Caki2 (cell line): ENCODE results near the gene MINDY1. TPM values are rescaled to one million over a fixed set of nuclear protein-coding genes. Genes with fewer than 3 reads are reported as not detected.

ENCODE experiments used
- DNase-seq: peaks from one replicate; pipeline ENCODE4 v3.0.0-alpha.2; 2015; ENCODE audit warnings: low read depth
- in situ Hi-C: cut with HindIII; loops from 2 replicates; pipeline ENCODE4 v1.10.0; 2016; ENCODE audit warnings: low sequenced_read_pairs, low pct_unique_long_range_greater_than_20kb, mixed read lengths
- total RNA-seq: library from RNA; depleted of rRNA; stranded (reverse); fragments of >200 nt; shearing (Covaris generic); gene quantifications from 2 replicates; pipeline ENCODE4 v1.2.3, GENCODE V29; 2014; ENCODE audit warnings: low replicate concordance

The MINDY1 gene
- total RNA-seq, 1 experiment from 2014 or later, result 11.9 TPM

DNA sequence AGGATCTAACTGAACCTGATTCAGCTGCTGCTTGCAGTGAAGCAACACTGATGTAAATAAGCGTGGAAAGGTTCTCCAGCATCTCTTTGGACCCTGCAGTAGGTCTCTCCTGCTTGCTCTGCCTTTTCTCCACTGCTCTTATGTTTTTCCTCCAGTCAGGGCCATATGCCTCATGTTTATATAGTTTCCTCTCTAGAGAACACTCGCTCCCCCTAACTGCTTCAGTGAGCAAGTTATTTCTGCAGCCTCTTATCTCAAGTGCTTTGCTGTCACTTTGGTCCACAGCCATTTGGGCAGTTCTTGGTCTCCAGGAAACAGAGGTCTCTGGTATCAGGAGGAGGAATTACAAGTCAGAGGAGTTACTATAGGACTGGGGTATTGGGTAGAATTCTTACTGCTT is 6.8 kb upstream of the MINDY1 start:
- in situ Hi-C loops, result no loop called here
- DNase-seq, result peak; percentile 79

DNA sequence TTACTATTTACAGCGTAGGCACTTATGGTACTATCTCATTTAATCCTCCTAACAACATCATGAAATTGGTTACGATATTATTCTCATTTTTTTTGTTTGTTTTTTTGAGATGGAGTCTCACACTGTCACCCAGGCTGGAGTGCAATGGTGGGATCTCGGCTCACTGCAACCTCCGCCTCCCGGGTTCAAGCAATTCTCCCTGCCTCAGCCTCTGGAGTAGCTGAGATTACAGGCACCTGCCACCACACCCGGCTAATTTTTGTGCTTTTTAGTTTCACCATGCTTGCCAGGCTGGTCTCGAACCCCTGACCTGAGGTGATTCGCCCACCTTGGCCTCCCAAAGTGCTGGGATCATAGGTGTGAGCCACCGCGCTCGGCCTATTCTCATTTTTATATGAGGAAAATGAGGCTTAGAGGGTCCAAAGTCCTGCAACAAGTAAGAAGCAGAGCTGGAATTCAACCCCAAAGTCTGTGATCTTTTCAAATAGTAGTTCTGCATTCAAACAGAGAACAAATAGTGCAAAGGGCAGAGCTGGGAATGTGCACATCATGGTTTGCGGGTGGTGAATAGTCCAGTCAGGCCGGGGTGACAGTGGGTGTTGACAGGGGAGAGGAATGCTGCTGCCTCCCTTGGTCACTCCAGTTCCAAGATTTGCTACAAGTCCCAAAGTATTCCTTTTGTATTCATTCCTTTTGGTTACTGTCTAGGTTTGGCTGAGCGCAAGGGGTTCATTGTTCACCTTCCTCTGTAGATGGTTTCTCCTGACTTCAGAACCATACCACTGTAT is 6.2 kb upstream of the MINDY1 start:
- in situ Hi-C loops, result no loop called here

DNA sequence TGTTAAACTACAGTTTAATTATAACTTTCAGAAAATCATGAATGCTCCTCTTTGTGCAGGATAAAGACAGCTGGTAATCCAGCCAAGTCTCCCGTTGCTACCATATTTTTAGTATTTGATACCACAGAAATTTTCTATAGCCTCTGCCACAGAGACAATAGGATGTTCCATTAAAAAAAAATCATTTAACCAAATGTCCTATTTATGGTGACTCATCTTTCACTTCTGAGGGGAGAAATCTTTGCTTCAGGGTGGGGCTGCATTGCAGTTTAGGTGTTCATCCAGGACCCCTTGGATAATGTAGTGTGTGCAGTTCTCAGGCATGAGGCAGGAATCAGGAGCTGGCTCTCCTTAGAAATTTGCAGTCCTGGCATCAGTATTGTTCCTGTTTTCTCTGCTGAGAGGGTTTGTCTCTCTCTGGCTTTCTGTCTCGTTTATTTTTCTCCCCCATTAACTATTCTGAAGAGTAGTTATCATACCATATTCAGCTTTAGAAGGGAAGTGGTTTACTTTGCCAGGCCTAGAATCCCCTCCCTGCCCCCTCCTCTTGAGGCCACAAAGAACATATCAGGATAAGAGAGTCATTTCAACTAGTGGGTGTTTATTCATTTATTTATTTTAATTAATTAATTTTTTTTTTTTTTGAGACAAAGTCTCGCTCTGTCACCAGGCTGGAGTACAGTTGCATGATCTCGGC is 4.6 kb upstream of the MINDY1 start:
- in situ Hi-C loops, result no loop called here
- DNase-seq, result no peak

More for the DNA sequence above, 6.2 kb upstream of the MINDY1 start:
- DNase-seq, result peak; percentile 41

DNA sequence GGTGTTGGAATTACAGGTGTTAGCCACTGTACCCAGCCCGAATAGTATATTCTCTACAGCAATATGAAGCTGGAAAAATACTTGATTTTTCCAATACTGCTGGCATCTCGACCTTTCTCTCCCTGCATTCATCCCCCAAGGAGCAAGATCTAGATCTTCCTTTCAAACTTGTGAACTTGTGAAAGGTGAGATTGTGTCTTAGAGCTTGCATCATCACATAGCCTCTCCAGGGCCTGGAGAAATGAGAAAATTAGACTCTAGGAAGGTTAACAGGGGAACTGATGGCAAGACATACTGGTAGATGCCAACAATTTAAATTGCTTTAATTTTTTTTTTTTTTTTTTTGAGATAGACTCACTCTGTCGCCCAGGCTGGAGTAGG is 3.6 kb upstream of the MINDY1 start:
- in situ Hi-C loops, result no loop called here
- DNase-seq, result no peak

DNA sequence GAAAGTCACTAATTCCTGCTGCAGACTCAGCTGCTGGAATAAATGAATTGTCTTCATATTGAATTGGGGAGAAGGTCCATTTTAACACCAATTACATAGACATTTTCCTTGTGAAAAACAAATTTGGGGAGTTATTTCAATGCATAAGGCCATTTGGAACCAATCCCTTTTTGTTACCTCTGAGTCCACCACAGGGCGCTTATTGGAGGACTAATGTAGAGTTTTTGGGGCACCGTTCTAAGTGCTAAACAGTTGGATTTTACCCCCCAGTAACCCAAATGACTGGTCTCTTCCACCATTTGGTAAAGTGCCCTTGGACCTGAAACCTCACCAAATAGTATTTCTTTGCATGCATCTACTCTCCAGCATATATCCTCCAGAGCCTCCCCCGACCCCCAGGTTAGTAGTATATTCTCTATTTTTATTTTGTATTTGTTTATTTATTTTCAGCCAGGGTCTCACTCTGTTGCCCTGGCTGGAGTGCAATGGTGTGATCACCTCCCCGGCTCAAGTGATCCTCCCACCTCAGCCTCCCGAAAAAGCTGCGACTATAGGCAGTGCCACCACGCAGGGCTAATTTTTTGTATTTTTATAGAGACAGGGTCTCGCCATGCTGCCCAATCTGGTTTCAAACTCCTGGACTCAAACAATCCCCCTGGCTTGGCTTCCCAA is 3.1 kb upstream of the MINDY1 start:
- DNase-seq, result no peak
- in situ Hi-C loops, result no loop called here

DNA sequence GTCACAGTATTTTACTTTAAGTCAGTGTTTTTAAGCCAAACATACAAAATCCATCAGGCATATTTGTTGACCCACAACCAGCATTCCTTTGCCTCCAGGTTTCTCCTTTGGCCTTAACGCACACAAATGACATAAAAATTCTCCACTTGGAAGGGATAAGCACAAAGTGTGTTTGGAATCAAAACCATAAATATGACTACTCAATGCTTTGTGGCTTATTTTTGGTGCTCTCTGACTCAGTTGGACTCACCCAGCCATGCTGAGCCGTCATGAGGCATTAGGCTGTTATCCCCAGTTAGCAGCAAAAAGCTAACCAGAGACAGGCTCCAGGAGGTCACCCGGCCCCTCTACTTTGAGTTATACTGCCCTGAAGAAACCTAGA is 2.5 kb upstream of the MINDY1 start:
- in situ Hi-C loops, result no loop called here

DNA sequence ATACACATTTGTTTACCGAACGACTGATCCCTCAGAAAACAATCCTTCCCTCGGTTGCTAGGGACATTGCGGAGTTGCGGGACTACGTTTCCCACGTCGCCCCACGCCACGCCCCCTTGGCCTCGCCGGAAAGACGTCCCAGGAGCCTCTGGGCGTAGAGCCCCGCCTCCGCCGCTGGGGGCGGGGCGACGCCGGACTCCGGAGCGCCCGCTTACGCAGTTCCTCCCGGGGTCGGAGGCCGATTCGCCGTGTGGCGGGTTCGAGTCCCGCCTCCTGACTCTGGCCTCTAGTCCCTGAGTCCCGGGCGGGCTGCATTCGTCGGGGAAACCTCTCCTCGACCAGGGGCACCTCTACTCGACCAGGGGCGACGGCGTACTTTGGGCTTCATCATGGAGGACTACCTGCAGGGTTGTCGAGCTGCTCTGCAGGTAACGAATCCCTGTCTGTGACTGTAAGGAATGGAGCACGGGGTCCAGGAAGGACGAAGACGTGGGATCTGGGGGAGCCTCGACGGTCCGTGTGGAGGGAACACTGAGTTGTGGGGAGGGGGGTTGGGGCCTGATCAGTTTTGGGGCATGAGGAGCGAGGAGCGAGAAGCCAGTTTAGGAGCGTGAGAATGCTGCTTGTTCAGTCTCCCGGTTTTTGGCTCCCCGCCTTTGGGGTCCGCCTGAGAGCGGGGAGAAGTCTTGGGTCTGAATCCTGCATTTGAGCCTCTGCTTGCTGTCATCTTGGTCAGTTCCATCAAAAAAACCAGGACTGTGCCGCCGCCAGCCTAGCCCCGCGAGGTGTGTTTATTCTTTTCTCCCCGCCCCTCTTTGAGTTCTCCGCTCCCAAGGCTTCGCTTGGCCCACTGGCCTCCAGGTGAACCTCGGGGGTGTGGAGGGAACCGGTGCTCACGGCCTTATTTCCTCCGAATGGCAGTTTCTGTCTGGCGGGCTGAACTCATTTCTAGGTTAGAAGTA is 1.8 kb upstream of the MINDY1 start, which contains the start of gene PRUNE1:
Gene PRUNE1 (plus strand): TSS at position 206 of the 962 bp plus-strand sequence. CDS start 184 bp downstream, at position 390.
- in situ Hi-C loops, result no loop called here
- DNase-seq, result peak; percentile 95

More for the DNA sequence above, 2.5 kb upstream of the MINDY1 start:
- DNase-seq, result no peak

DNA sequence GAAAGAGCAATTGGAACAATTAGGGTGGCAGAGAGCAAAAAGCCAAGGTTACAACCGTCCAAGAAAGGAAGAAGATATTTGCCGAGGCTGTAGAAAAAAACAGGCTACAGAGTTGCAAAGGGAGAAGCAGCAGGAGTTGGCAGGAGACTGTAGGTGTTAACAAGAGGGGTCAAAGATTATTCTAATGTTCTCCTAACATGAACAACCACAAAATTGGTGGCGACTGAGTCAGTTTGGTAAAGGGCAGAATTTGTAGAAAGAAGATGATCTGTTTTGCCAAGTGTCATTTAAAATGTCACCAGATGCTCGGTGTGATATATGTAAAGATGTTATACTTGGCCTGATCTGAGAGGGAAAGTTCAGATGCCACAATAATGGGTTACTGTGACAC is 1.1 kb upstream of the MINDY1 start:
- in situ Hi-C loops, result no loop called here
- DNase-seq, result no peak

DNA sequence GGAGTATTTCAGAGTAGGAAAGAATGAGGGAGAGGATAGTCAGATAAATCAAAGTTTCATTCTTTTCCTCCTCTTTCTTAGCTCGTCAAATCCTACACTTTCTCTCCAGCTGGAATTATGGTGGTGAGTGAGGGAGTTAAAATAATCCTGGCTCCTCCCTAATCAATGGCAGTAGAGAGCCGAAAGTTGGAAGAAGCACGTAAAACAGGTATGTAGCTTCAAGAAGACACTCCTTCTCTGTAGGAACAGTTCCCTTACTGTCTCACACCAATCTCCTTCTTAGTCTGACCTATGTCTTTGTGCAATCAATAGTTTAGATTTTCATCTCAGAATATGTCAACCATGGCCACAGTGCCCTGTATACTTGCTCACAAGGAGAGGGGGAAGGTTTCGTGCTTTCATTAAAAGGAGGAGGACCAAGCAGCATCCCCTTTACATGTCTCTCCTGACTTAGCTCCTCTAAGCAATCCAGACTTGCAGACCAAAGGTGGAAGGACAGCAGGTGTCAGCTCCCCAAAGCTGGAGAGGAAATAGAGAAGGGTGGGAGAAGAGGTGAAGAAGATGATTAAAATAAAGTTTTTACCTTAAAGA is 878 bp downstream of the MINDY1 start:
- no peak for DNase-seq
- in situ Hi-C loops, result no loop called here

DNA sequence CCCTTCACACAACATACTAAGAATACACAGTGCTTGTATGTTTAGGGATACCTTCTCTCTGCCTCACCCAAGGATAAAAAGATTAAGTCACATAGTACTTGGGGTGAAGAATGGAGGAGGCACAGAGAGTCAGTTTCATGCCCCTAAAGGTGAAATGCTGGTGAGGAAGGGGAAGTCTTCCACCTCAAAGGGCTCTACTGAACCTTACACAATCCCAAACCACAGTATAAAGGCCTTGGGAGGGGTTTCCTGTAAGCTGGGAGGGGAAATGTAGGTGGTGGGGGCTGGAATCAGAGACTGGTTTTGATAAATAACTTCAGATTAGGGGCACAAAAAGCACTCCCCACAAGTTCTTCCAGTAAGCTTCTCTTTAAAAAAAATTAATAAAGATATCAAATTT is 3.5 kb downstream of the MINDY1 start:
- DNase-seq, result no peak
- in situ Hi-C loops, result no loop called here

DNA sequence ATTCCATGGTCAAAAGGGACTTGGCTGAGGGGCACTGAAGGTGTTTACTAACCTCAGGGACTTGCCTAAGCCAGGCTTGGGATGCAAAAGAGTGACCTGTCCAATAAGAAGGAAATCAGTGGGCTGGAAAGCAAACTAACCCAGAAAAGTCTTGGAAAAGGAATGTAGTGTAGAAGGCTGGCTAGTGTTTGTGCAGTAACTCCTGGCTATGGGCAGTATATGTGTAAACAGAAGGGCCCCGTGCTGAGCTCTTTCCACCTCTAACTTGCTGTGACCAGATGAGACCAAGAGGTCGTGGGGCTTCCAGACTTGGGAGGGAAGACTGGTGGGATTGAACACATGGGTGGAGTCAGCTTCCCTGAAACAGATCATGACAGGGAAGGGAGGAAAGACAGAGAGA is 4.1 kb downstream of the MINDY1 start:
- no peak for DNase-seq
- in situ Hi-C loops, result no loop called here

DNA sequence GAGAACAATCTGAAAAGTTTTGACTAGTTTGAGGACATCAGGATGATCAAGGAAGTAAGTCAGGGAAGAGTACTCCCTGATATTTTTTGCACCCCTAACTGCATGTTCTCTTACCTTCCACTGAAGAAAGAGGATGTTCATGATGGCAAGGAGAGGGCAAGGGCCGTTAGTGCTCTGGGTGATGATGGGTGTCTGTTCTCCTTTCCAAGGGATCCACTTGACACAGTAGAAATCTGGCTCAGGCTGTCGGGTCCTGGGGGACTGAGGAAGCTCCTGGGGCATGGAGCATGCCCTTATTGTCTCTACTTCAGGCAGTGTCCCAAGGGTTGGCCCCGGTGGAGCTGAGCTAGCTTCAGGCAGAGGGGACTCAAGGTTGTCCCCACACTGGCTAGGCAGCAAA is 4.7 kb downstream of the MINDY1 start:
- in situ Hi-C loops, result no loop called here
- DNase-seq, result no peak

DNA sequence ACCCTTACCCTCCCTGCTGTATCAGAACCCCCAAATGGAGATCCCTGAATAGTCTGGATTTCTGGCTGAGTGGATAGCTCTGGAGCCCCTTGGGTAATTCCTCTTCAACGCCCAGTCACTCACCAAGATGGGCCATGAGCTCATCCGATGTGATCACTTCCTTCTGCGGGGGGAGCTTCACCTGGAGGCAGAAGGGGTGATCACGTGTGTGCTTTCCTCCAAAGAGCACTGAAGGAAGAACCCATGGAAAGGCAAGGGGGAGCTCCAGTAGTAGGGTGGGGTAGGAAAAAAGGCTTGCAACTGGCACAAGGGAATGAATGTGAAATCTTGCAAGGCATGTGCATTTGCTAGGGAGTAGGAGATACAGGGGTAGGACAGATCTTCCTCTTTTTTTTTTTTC is 5.1 kb downstream of the MINDY1 start:
- DNase-seq, result no peak
- in situ Hi-C loops, result no loop called here

DNA sequence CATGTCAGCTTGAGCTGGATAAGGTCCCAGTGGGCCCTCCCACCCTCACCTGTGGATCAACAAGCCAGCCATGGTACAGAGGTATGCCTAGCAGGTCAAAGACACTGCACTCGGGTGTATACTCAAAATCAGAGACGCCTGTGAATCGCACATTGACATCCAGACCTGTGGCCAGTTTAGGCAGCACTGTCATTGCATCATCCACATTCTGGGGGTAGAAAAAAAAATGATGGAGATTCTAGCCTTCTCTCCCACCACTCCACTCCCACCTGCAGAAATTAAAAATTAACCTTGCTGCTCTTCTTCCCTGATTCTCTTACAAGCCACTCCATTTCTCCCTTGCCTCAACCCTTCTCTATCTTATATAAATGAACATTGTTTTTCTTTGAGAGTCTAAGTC is 6.3 kb downstream of the MINDY1 start:
- in situ Hi-C loops, result no loop called here
- no peak for DNase-seq

DNA sequence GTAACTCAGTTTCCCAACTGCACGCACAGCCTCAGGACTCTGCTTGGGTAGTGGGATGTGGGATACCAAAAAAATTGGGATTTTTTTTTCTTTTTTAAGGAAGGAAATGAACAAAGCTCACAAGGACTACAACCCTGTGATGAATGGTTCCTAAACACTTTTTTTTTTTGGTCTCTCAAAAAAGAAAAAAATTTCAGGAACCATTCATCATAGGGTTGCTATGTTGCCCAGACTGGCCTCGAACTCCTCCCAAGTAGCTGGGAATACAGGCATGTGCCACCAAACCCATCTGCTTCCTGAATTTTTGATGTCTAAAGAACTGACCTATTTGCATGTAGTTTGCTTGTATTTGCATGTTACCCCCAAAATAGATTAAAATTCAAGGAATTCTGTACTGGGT is 6.8 kb downstream of the MINDY1 start:
- in situ Hi-C loops, result no loop called here
- DNase-seq, result no peak

DNA sequence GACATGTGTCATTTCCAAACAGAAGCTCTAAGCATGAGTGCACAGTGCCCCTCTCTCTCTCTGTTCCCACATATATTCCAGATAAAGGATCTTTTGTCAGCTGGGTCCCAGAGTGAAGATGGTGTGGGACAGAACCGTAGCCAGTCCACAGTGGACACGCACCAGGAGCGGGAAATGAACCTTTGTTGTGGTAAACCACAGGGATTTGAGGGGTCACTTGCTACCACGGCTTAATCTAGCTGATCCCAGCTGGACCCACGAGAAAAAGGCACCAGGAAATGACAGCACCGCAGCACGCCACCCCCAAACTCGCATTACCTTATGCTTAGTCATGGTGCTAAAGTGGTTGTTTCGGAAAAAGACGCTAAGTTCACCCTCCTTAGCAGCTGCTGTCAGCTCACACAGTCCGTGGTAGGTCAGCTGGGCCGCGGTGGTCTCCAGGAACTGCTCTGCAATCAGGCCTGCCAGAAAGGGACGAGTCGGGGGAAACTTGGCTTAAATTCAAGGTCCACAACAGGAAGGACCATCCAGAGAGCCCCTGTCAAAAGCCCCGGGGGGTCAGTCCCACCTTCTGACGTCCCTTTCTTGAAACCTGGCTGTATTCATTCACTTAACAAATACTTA is 7.5 kb downstream of the MINDY1 start:
- DNase-seq, result no peak
- in situ Hi-C loops, result no loop called here

DNA sequence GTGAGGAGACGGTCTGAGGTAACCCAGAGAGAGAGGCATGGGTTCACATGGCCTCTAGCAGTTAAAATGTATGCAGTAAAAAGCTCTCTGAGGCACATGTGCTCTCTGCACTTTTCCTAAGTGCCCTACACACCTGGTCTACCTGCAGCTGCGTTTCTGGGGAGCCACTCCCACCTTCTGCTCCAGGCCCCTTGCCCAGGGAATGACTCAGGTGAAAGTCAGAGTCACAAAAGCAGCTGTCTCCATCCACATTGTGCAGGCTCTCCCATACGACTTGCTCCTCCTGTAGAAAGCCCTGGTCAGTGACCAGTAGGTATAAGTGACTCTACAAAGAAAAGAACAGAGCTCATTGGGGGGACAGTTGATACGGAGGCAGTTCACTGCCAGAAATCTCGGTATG is 8.8 kb downstream of the MINDY1 start:
- DNase-seq, result no peak
- in situ Hi-C loops, result no loop called here
